GM19043 (cell line): ENCODE data around the gene EVA1B.

Experiments used
- ATAC-seq: cut with Tn5 transposase; IDR thresholded peaks from one replicate; pipeline ENCODE4 v1.9.1; 2021; ENCODE audit warnings: low read depth; ENCODE audit not compliant: unreplicated experiment

The EVA1B gene

DNA sequence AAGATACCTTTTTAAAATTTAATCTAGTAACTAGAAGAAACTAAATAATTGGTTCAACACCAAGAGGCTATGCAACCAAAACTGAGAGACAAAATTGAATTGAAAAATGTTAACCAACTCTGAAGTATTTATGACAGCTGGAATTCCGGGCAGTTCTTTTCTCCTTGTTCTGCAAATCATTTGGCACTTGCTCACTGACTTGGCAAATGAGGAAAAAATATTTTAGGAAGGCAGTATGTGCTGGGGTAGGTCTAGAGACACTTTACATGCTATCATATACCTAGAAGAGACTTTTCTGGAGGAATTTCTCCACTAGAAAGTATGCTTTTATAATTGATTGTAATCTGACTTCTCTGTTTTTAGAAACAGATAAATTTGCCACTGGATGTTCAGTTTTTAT is 39.4 kb downstream of the EVA1B start:
- no peak for ATAC-seq

GRCh38 chr1:36279789-36280296 is 43.6 kb downstream of the EVA1B start:
- no peak for ATAC-seq

GRCh38 chr1:36279110-36279788 is 44.2 kb downstream of the EVA1B start:
- ATAC-seq = no peak

- no peak for ATAC-seq
These were observed 46.8 kb downstream of the EVA1B start for GRCh38 chr1:36276688-36277087.

- no peak for ATAC-seq
These were observed 49.2 kb downstream of the EVA1B start for GRCh38 chr1:36274201-36274600.

GRCh38 chr1:36273024-36273423 is 50.4 kb downstream of the EVA1B start:
- ATAC-seq = no peak
